Cortex of kidney (tissue), 1 donor: Measurements from ENCODE around the gene COA4.
"Not testable (repeated sequence)": the region's sequence is repeated elsewhere in the genome, so short reads cannot be mapped to it uniquely, and the experiment has no call there.

Source experiments
- DNase-seq: peaks from one replicate; lab custom pipeline; 2025; lab: John Stamatoyannopoulos, UW

Gene COA4

GRCh38 chr11:73876424-73877310 lies at the start of gene COA4, which contains the start of gene PAAF1:
Gene COA4, minus strand, starts transcription at chr11:73876846. Its CDS starts 3,468 bp downstream, at chr11:73873378.
Gene PAAF1, plus strand, starts transcription at chr11:73876999. Its CDS starts 23 bp downstream, at chr11:73877022.
- DNase-seq: peak; percentile 34

GRCh38 chr11:73921180-73921579 lies 44.5 kb upstream of the COA4 start:
- DNase-seq: no peak

- DNase-seq: no peak
Observed at GRCh38 chr11:73916435-73916834, 39.8 kb upstream of the COA4 start.

GRCh38 chr11:73914284-73914683 lies 37.6 kb upstream of the COA4 start:
- DNase-seq: no peak

- no peak for DNase-seq
Observed at GRCh38 chr11:73913472-73913871, 36.8 kb upstream of the COA4 start.

- no peak for DNase-seq
Observed at GRCh38 chr11:73912026-73912425, 35.4 kb upstream of the COA4 start.

- DNase-seq: no peak
Observed at GRCh38 chr11:73907191-73907590, 30.5 kb upstream of the COA4 start.

- DNase-seq: no peak
Observed at GRCh38 chr11:73902303-73902702, 25.7 kb upstream of the COA4 start.

GRCh38 chr11:73894725-73895335 lies 18.2 kb upstream of the COA4 start:
- DNase-seq: no peak

- DNase-seq: no peak
Observed at GRCh38 chr11:73893041-73893440, 16.4 kb upstream of the COA4 start.

GRCh38 chr11:73889536-73889935 lies 12.9 kb upstream of the COA4 start:
- DNase-seq: no peak

GRCh38 chr11:73889019-73889418 lies 12.4 kb upstream of the COA4 start:
- DNase-seq: no peak

GRCh38 chr11:73888244-73888643 lies 11.6 kb upstream of the COA4 start:
- DNase-seq: no peak

GRCh38 chr11:73883856-73884255 lies 7.2 kb upstream of the COA4 start:
- DNase-seq: no peak

GRCh38 chr11:73880449-73880848 lies 3.8 kb upstream of the COA4 start:
- DNase-seq: not testable (repeated sequence)

- DNase-seq: no peak
Observed at GRCh38 chr11:73878771-73879170, 2.1 kb upstream of the COA4 start.

- DNase-seq: no peak
Observed at GRCh38 chr11:73875840-73876239, 806 bp downstream of the COA4 start.

- DNase-seq: no peak
Observed at GRCh38 chr11:73875380-73875779, 1.3 kb downstream of the COA4 start.

- DNase-seq: no peak
Observed at GRCh38 chr11:73872749-73873357, 3.8 kb downstream of the COA4 start.

- no peak for DNase-seq
Observed at GRCh38 chr11:73870261-73870660, 6.4 kb downstream of the COA4 start.

- no peak for DNase-seq
Observed at GRCh38 chr11:73869332-73869949, 7.2 kb downstream of the COA4 start.

GRCh38 chr11:73866586-73866996 lies 10.1 kb downstream of the COA4 start:
- no peak for DNase-seq
